HG03280 (cell line): ENCODE measurements around the gene VGLL2.

Experiments
- ATAC-seq: cut with Tn5 transposase; IDR thresholded peaks from one replicate; pipeline ENCODE4 v1.9.1; 2021; ENCODE audit warnings: mild to moderate bottlenecking, moderate library complexity; ENCODE audit not compliant: unreplicated experiment

VGLL2 gene

GRCh38 chr6:117311726-117312125 is 46.4 kb downstream of the VGLL2 start:
- ATAC-seq, result no peak

DNA sequence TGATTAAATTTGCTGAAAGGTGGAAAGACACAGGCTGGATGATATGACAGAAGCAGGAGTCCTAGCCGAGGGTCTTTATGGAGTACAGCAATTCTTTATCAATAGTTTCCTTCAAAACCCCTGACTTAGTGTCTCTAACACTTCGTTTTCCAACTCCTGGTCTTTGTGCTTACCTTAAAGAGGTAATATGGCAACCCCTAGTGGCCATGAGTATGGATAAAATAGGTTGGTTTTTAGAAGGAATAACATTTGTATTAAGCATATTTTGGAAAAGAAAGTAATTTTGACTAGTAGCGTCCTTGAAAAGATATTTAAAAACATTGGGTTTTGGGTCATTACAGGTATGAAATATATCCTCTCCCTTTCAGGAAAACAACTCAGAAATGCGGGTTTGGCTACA is 51.9 kb downstream of the VGLL2 start:
- no peak for ATAC-seq
